MM.1S (cell line): Measurements from ENCODE around the gene TAS1R2.

Source experiments
- DNase-seq: peaks from one replicate; pipeline ENCODE4 v3.0.0-alpha.2; 2015
- H2AFZ ChIP-seq: fragments of 300-600 bp; sonication (generic); 2 replicates; pipeline ENCODE4 v1.6.0; 2016; ENCODE audit warnings: antibody characterized with exemption, low read length
- H3F3A ChIP-seq: fragments of 300-600 bp; sonication (generic); 2 replicates; pipeline ENCODE4 v1.6.1; 2016; ENCODE audit warnings: mild to moderate bottlenecking, antibody characterized with exemption, low read length, moderate library complexity, mixed read lengths; ENCODE audit not compliant: insufficient read depth
- H3K27ac ChIP-seq: fragments of 300-600 bp; sonication (generic); 2 replicates; pipeline ENCODE4 v1.5.1; 2016; ENCODE audit warnings: mild to moderate bottlenecking, low read length
- H3K27me3 ChIP-seq: fragments of 300-600 bp; sonication (generic); replicated peaks from 2 replicates; pipeline ENCODE4 v1.6.0; 2016; ENCODE audit warnings: low read length; ENCODE audit not compliant: insufficient read depth
- H3K36me3 ChIP-seq: fragments of 300-600 bp; sonication (generic); replicated peaks from 2 replicates; pipeline ENCODE4 v1.6.1; 2016; ENCODE audit warnings: mild to moderate bottlenecking, low read length, mixed read lengths; ENCODE audit not compliant: insufficient read depth
- H3K4me1 ChIP-seq: fragments of 300-600 bp; sonication (generic); 2 replicates; pipeline ENCODE4 v1.6.1; 2016; ENCODE audit warnings: low read length, mixed read lengths
- H3K4me2 ChIP-seq: fragments of 300-600 bp; sonication (generic); 2 replicates; pipeline ENCODE4 v1.6.0; 2016; ENCODE audit warnings: low read depth, low read length
- H3K4me3 ChIP-seq: fragments of 300-600 bp; sonication (generic); 2 replicates; pipeline ENCODE4 v1.5.1; 2016; ENCODE audit warnings: low read length, mixed read lengths
- H3K79me2 ChIP-seq: fragments of 300-600 bp; sonication (generic); 2 replicates; pipeline ENCODE4 v1.6.1; 2016; ENCODE audit warnings: mixed run types, low read length, mixed read lengths
- H3K9ac ChIP-seq: fragments of 300-600 bp; sonication (generic); 2 replicates; pipeline ENCODE4 v1.6.1; 2016; ENCODE audit warnings: low read length, mixed read lengths
- H3K9me2 ChIP-seq: fragments of 300-600 bp; sonication (generic); replicated peaks from 2 replicates; pipeline ENCODE4 v1.6.1; 2016; ENCODE audit warnings: mild to moderate bottlenecking, low read length, mixed read lengths; ENCODE audit not compliant: insufficient read depth
- H3K9me3 ChIP-seq: fragments of 300-600 bp; sonication (generic); replicated peaks from 2 replicates; pipeline ENCODE4 v1.6.1; 2016; ENCODE audit warnings: mild to moderate bottlenecking, low read length, mixed read lengths; ENCODE audit not compliant: insufficient read depth
- H4K20me1 ChIP-seq: fragments of 300-600 bp; sonication (generic); 2 replicates; pipeline ENCODE4 v1.6.1; 2016; ENCODE audit warnings: mild to moderate bottlenecking, low read length, moderate library complexity, mixed read lengths; ENCODE audit not compliant: insufficient read depth
- EZH2 ChIP-seq: fragments of 300-600 bp; sonication (generic); optimal IDR thresholded peaks from 2 replicates; pipeline ENCODE3; 2017; ENCODE audit warnings: low read depth, mild to moderate bottlenecking, antibody characterized with exemption, low read length, mixed read lengths
- EZH2phosphoT487 ChIP-seq: fragments of 300-600 bp; sonication (generic); IDR thresholded peaks from 2 replicates; pipeline ENCODE4 v1.6.1; 2018; ENCODE audit warnings: antibody characterized with exemption, low read length
- TF ChIP-seq, protein P1 (sequence below): fragments of 300-600 bp; sonication (generic); IDR thresholded peaks from 2 replicates; pipeline ENCODE4 v1.5.1; 2016; ENCODE audit warnings: antibody characterized with exemption, low read length, mixed read lengths

The TAS1R2 gene

DNA sequence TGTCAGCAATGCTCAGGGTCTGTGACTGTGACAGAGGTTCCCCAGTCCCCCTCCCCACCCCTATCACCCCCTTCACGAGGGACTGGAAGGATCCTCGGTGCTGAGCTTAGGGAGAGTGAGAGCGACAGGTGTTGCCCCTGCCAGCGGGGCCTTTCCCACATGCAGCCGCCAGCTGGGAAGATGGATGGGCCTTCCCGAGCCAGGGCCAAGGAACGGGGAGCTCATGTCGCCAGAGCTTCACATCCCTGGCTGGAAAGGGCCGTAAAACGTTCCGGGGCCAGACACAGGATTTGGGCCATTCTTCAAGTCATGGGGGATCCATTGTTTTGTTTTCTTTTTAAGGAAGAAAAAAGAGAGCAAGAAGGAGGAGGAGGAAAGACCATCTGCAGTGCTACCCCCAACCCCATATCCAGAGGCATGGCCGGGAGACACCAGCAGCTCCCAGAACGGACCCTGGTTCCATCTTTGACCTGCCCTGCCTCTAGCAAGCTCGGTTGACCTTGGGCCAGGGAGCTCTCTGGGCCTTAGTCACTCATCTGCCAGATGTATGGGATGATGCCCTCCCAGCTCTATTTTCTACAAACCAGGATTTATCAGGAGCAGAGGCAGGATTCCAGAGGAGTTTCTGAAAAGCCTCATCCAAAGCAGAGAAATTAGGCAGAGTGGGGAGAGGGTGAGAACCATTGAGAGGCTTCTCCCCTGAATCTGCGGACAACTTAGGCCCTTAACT is 54.1 kb downstream of the TAS1R2 start:
- TF ChIP-seq EZH2phosphoT487 (no peak), EZH2 (no peak)
- TF ChIP-seq, protein P1, sequence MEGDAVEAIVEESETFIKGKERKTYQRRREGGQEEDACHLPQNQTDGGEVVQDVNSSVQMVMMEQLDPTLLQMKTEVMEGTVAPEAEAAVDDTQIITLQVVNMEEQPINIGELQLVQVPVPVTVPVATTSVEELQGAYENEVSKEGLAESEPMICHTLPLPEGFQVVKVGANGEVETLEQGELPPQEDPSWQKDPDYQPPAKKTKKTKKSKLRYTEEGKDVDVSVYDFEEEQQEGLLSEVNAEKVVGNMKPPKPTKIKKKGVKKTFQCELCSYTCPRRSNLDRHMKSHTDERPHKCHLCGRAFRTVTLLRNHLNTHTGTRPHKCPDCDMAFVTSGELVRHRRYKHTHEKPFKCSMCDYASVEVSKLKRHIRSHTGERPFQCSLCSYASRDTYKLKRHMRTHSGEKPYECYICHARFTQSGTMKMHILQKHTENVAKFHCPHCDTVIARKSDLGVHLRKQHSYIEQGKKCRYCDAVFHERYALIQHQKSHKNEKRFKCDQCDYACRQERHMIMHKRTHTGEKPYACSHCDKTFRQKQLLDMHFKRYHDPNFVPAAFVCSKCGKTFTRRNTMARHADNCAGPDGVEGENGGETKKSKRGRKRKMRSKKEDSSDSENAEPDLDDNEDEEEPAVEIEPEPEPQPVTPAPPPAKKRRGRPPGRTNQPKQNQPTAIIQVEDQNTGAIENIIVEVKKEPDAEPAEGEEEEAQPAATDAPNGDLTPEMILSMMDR: no peak
- DNase-seq: no peak
- Histone ChIP-seq H3K9me3 (no peaks in the 10 kb centered on the region), H3K79me2 (no peaks in the 10 kb centered on the region), H3K9ac (no peak overlapping the region), H3K4me1 (no peaks in the 10 kb centered on the region), H4K20me1 (no peaks in the 10 kb centered on the region), H2AFZ (no peak overlapping the region), H3K27me3 (peaks cover 92% of the 10 kb centered on the region), H3K9me2 (no peaks in the 10 kb centered on the region), H3K27ac (no peak overlapping the region), H3K36me3 (no peaks in the 10 kb centered on the region), H3K4me3 (no peak overlapping the region), H3K4me2 (no peak overlapping the region), H3F3A (no peaks in the 10 kb centered on the region)

DNA sequence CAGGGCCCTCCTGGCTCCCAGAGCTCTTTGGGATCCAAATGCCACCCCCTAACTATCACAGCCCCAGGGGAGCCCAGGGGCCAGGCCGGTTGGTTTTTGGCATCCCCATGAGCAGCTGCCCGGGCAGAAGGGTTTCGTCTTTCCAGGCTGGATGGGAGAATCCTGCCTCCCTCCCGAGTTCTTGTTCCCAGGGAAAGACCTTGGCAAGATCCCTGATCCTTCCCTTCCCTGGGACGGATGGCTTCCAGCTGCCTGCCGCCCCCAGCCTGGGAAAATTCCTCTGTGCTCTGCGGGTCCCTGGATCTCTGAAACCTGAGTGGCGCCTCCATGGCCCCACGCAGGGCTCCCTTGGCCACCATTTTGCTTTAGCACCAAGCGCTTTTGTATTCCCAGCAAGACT is 55.6 kb downstream of the TAS1R2 start:
- Histone ChIP-seq H3K4me3 (no peak overlapping the region), H3K9me3 (no peaks in the 10 kb centered on the region), H2AFZ (no peak overlapping the region), H3K79me2 (no peaks in the 10 kb centered on the region), H3K4me2 (no peak overlapping the region), H3K27me3 (peaks cover 94% of the 10 kb centered on the region), H3K9ac (no peak overlapping the region), H3K27ac (no peak overlapping the region), H3K4me1 (no peaks in the 10 kb centered on the region), H3K36me3 (no peaks in the 10 kb centered on the region), H3F3A (no peaks in the 10 kb centered on the region), H4K20me1 (no peaks in the 10 kb centered on the region), H3K9me2 (no peaks in the 10 kb centered on the region)
- TF ChIP-seq, protein P1: no peak
- TF ChIP-seq EZH2: no peak
- no peak for TF ChIP-seq EZH2phosphoT487
- DNase-seq: no peak

DNA sequence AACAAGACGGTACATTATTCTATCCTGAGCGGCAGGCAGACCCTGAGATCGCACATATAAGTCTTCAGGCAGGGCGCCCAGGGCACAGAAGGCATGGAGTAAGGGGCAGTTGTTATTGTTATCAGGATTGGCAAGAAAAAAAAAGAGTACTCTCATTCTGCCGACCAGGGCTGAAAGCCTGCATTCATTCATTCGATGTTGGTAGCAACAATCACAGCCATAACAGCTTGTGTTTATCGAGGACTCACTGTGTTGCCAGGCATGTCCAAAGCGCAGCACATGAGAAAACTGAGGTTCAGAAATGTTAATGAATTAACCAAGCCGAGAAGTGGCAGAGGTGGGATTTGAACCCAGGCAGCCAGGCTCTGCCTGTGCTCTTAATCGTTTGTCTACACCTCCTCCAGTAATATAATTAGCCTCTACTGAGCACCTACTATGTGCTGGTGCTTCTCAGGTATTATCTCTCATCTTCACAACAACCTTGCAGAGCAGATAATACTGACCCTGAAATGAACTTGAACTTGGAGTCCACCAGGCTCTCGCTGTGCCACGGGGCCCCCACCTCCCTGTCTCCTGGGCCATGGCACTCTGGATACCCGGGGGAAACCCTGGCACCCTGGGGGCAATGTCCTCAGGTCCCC is 56.2 kb downstream of the TAS1R2 start:
- Histone ChIP-seq H3K79me2 (no peaks in the 10 kb centered on the region), H3K9me3 (no peaks in the 10 kb centered on the region), H3K27ac (no peak overlapping the region), H4K20me1 (no peaks in the 10 kb centered on the region), H3K36me3 (no peaks in the 10 kb centered on the region), H3K9ac (no peak overlapping the region), H3K4me3 (no peak overlapping the region), H3K4me1 (no peaks in the 10 kb centered on the region), H2AFZ (no peak overlapping the region), H3F3A (no peaks in the 10 kb centered on the region), H3K27me3 (peaks cover 94% of the 10 kb centered on the region), H3K4me2 (no peak overlapping the region), H3K9me2 (no peaks in the 10 kb centered on the region)
- TF ChIP-seq EZH2phosphoT487 (no peak), EZH2 (no peak)
- TF ChIP-seq, protein P1: no peak
- no peak for DNase-seq
